ENCODE measurements around the gene HDAC3.

- TF ChIP-seq CTCF (IDR thresholded peaks at IDR 0.05) (no peak), POLR2A (IDR thresholded peaks at IDR 0.05) (no peak)
These were observed 19.0 kb downstream of the HDAC3 start for GRCh38 chr5:141617682-141618029.

All from thyroid gland (tissue), 4 donors.